ENCODE results near the gene UBXN1.
A peak's percentile ranks its signal among the peaks of the same experiment; 100 is the strongest.

Gene UBXN1, protein sequence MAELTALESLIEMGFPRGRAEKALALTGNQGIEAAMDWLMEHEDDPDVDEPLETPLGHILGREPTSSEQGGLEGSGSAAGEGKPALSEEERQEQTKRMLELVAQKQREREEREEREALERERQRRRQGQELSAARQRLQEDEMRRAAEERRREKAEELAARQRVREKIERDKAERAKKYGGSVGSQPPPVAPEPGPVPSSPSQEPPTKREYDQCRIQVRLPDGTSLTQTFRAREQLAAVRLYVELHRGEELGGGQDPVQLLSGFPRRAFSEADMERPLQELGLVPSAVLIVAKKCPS

DNA sequence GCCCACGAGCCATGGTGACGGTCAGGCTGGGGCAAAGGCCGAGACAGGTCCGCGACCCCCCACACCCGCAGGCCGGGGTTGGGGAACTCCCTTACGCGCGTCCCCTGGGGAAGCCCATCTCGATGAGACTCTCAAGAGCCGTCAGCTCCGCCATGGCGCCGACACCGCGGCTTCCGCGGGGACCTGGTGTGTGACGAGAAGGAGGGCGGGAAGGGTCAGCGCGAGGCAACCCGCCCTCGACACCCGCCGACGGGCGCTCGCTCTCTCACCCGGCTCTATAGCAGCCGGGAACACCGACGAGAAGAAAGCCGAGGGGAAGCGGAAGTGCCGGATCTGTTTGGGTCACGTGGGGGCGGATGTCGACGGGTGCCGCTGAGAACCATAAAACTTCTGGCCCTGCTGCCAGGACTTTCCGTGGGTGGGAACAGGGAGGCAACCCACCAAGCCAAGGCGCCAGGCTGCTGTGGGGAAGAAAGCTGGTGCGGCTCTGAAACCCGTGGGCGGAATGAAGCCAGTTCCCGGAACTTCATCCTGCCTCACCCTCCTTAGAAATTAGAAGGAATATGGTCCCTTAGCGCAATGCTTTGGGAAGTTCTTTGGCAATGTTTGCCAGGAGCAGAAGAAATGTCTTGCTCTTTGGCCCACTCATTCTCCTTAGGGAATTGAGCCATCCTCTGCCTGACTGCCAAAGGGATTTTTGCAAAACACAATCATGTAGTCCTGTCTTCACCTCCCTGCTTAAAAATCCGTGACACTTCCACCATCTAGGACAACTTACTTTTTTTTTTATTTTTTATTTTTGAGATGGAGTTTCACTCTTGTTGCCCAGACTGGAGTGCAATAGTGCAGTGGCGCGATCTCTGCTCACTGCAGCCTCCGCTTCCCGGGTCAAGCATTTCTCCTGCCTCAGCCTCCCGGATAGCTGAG, at the start of gene UBXN1:
TSS of gene UBXN1 (minus strand) at position 304 of the 927 bp plus-strand sequence. CDS start at position 154, 150 bp downstream.
- peak; percentile 92 for DNase-seq

- DNase-seq, result peak; percentile 84
Measured at GRCh38 chr11:62728171-62728988, 49.5 kb upstream of the UBXN1 start, which contains the start of gene TTC9C. TTC9C (plus strand) TSS chr11:62728486; CDS start chr11:62728849, 363 bp downstream.

GRCh38 chr11:62727872-62728170, 48.9 kb upstream of the UBXN1 start:
- DNase-seq, result peak; percentile 83

- peak; percentile 98 for DNase-seq
Measured at GRCh38 chr11:62727165-62727871, 48.4 kb upstream of the UBXN1 start, which contains the start of gene HNRNPUL2. HNRNPUL2 (minus strand) TSS chr11:62727457; CDS start chr11:62727156, 301 bp downstream.

GRCh38 chr11:62726915-62727164, 48.0 kb upstream of the UBXN1 start:
- no peak for DNase-seq

DNA sequence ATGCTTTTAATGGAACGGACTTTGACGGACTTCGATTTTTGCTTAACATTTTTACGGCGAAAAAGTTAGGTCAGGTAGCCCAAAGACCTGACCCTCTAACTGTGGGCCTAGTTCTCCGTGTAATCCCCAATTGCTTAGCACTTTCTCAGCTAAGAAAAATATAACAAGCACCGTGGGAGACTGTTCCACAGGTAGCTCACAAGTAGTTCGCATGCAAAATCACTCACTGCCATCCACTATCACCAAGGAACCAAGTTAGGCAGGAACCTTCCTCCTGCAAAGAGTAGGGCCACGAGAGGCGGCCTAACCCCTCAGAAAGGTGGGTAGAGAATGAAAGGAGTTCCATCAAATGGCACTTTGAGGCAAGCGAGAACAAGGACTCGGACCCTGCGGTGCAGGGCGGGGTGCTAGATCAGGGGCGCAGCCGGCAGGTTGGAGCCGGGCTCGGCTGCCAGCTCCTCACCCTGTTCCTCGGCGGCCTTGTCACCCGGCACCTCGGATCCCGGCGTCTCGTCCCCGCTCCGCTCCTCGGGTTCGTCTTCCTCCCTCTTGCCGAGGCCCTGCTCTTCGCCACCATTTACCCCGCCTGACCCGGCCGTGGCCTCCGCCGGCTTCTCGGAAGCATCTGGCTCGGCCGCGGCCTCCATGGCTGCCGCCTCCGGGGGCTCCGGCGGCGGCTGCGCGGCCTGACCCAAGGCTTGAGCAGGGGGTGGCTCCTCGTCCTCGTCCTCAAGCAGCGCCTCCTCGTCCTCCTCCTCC, 47.5 kb upstream of the UBXN1 start:
- DNase-seq, result peak; percentile 42

GRCh38 chr11:62725646-62726045, 46.8 kb upstream of the UBXN1 start:
- no peak for DNase-seq

- DNase-seq, result no peak
Measured at GRCh38 chr11:62724171-62724570, 45.3 kb upstream of the UBXN1 start.

- no peak for DNase-seq
Measured at GRCh38 chr11:62721994-62722393, 43.1 kb upstream of the UBXN1 start.

- DNase-seq, result no peak
Measured at GRCh38 chr11:62719302-62719978, 40.6 kb upstream of the UBXN1 start.

- no peak for DNase-seq
Measured at GRCh38 chr11:62716816-62717215, 37.9 kb upstream of the UBXN1 start.

DNA sequence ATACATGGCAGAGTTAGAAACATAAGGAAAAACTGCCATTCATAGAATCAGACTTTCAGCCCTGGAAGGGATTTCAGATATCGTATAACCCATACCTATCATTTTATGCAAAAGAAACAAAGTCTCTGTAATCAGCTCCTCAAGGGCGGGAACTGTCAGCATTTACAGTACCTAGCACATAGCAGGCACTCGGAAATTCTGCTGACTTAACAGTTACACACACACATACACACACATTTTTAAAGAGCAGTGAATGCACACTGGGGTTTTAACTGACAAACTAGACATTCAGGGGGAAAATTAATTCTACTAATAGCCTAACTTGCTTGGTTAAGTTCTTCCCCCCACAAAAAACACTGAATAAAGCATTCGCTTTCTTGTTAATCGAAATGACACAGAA, 37.3 kb upstream of the UBXN1 start:
- DNase-seq, result no peak

- DNase-seq, result no peak
Measured at GRCh38 chr11:62715150-62716130, 36.6 kb upstream of the UBXN1 start.

GRCh38 chr11:62713343-62713742, 34.5 kb upstream of the UBXN1 start:
- DNase-seq, result no peak

- DNase-seq, result no peak
Measured at GRCh38 chr11:62712861-62713260, 34.0 kb upstream of the UBXN1 start.

DNA sequence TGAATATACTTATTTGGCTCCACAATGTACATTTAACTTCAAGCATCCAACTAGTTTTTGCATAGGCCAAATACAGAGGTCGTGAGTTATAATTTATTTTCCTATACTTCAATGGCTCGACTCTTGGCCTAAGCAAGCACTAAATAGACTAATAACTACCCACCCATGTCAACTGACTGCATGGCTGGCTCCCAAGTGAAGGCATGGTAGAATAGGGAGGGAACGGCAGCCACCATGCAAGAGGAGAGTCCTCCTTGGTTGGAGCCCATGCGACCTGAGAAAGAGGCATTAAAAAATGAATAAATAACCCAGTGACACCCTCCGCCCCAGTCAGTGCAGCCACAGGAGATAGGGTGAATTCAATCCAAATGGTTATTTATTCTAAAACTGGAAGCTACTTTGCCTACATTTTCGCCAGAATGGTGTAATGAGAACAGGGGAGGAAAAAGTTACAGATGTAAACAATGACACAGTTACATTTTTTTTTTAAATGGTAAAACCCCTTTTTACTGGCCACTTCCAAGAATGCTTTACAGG, 33.5 kb upstream of the UBXN1 start:
- DNase-seq, result no peak

GRCh38 chr11:62710001-62710345, 31.1 kb upstream of the UBXN1 start:
- peak; percentile 48 for DNase-seq

DNA sequence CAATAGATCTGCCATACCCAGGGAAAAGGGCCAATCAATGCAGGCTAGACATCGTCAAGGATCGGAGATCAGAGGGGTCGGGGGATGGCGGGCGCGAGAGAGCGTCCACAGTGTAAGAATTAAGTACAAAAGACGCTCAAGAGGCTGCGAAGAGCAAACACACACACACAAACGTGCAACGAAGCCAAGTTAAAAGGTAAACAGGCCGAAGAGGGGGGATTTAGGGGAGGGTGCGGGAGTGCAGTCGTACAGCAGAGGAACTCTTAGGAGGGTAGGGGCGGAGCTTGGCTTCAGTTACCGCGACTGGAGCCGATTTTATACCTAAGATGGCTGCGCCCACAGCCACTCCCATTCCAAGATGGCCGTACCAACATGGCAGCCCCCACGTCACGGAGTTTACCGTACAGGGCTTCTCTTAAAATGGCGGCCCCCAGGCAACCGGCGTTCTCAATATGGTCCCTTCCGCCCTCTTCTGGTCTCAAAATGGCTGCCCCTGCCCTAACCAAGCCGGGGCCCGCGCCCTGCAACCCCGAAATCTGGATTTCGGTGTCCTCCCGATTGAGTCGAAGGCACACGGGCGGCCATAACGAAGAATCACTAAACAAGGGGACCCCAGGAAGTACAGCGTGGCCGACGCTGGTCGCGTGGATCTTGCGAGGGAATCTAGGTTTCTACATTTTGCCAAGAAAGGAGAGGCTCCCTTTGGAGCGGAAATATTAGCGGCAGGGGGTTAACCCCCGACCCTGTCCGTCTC, 30.6 kb upstream of the UBXN1 start:
- peak; percentile 96 for DNase-seq

- DNase-seq, result peak; percentile 69
Measured at GRCh38 chr11:62708793-62709192, 29.9 kb upstream of the UBXN1 start.

Measured in stimulated activated CD8-positive, alpha-beta memory T cell treated with anti-CD3 and anti-CD28 coated beads, Interleukin-4, amount 100 ng/mL, for 48 hours (primary cell).